Measurements from ENCODE around the gene IGFBP6.
"Not testable (repeated sequence)": the region's sequence is repeated elsewhere in the genome, so short reads cannot be mapped to it uniquely, and the experiment has no call there.

The IGFBP6 gene

DNA sequence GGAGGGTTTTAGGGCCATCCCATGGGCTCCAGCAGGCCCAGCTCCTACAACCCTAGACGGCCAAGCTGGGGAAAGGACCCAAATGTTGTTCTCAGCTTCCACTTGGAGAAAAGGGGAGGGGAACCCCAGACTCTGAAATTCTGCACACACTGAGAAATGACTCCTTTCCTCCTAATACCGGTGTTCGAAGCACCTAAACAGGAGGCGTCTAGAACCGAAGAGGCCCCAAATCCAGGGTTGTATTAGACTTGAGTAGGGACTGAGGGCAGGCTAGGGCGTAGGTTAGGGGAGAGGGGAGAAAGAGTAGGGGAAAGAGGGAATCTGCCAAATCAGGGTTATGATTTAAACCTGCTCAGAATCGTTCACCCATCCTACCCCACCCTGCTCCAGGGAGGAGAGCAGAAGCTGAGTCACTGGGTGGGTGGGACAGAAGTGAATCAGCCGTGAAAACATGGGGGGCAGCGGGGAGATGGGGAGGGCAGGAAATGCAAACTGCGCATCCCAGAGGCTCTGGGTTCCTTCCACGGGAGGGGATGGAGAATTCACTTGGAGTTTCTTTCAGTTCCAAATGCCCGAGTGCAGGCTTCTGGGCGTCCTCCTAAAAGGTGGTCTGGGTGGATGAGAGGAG lies 1.0 kb downstream of the IGFBP6 start:
- DNase-seq, result peak; percentile 59

DNA sequence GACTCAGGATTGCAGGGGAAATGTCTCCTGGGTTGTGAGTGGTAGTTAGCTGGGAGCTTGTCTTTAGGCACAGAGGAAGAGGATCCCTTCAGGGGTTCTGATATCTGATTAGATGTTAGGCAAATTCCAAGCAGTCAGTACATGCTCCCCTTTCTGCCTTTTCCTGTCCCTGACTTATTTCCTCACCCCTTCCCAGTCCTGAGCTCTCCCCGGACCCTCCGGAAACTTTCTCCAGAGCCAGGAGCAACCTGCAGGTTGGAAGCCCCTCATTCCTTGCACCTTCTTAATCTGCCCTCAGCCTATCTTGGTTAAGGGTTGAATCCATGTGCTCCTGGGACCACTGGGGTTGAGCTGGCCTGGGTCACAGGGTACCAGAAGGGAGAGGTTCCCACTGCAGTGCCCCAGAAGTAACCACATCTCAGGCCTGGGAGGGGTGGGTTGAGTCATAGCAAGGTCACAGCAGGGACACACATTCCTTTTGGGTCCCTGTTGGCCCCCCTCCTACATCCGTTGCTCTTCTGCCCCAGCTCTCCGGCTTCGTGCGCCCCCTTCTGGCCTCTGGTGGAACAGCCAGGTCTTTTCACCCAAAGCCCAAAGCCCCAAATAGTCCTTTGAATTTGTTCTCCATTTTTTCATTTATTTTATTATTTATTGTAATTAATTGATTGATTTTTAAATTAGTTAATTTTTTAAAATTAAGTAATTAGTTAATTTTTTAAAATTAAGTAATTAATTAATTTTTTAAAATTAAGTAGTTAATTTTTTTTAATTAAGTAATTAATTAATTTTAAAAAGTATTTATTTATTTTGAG lies 1.8 kb downstream of the IGFBP6 start:
- DNase-seq, result peak; percentile 94

DNA sequence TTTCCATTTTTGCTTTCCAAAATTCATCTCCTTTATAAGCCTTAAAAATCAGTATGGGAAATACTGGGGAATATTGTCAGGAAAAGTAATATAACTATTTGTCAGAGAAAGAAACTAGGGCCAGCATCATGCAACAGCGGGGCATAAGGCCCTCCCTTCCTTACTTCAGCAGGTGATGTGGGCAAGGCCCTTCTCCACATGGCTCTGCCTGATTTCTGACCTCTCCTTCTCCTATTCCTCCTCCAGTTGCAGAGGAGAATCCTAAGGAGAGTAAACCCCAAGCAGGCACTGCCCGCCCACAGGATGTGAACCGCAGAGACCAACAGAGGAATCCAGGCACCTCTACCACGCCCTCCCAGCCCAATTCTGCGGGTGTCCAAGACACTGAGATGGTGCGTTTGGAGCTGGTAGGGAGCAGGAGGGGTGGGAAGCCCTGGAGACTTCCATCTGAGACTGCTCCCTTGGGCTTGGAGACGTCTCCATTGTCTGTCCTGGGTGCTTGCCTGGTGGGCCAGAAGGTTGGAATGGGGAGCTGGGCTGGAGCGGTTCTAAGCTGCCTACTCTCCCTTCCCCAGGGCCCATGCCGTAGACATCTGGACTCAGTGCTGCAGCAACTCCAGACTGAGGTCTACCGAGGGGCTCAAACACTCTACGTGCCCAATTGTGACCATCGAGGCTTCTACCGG lies 3.1 kb downstream of the IGFBP6 start:
- DNase-seq, result no peak

DNA sequence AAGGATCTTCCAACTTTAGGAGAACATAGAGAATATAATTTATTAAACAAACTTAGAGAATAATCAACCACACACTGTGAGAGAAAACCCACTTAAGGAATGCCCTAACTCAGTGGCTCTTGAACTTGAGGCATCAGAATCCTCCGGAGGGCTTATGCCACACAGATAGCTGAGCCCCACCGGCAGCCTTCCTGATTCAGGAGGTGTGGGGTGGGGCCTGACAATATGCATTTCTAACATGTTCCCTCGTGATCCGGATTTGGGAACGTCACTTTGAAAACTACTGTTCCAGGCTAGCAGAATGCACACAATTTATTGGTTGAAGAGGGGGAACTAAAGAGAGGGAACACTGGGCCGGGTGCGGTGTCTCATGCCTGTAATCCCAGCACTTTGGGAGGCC lies 3.8 kb downstream of the IGFBP6 start:
- DNase-seq, result no peak

DNA sequence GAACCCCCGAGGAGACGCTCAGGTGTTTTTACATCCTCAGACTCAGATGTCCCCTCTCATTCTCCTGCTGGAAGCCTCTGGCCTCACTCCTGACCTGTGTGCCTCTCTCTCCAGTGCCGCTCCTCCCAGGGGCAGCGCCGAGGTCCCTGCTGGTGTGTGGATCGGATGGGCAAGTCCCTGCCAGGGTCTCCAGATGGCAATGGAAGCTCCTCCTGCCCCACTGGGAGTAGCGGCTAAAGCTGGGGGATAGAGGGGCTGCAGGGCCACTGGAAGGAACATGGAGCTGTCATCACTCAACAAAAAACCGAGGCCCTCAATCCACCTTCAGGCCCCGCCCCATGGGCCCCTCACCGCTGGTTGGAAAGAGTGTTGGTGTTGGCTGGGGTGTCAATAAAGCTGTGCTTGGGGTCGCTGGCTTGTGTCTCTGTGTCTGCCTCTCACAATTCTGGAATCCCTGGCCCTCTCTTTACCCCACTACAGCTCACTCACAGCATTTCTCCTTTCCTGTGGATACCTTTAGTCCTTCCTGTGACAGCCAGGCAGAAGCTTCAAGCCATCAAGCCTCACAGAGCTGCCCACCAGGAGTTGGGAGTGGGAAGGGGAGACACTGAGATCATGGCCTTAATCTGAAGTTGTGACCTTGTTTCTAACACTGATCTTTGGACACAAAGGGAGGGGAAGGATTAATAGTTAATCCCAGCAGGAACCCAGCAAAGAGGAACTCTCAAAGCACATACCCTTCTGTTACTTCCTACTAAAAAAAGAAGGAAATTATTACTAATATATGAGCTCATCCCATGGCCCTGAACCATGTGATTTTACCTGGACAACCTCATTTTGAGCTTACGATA lies 4.7 kb downstream of the IGFBP6 start:
- DNase-seq, result no peak

DNA sequence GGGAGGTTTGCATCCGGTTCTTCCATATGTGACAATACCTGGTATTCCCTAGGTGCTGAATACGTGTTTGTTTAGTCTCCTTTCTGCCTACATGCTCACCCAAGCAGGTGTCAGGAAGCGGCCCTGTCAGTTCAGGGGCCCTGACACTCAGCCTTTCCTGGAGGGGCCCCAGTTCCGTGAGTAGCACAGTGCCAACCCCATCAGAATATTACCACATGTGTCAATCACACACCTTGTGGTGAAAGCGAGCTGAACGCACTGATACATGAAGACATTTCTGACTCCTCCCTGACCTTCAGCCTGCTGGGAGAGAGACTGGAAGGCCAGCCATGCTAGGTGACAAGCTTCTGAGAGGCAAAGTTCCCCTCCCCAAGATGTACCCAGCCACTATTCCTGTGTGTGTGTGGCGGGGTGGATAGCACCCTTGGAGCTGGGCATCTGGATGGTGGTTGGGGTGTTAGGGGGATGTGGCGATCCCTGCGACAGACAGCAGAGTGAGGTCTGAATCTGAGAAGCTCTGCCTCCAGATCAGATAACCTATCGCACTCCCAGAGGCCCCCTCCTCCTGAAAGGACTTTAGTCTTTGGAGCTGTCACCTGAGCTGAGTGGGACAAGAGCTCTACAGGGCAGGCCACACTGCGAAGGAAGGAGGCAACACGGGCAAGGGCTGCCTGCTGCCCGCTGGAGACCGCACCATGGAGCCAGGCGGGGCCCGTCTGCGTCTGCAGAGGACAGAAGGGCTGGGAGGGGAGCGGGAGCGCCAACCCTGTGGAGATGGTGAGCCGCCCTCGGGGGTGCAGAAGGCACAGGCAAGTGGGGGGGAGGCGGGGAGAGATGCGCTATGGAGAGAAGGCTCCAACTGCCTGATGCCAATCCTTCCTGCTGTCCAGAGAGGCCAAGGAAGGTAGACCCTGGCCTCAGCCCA lies 5.7 kb downstream of the IGFBP6 start, which contains the start of gene SOAT2:
Gene SOAT2, plus strand, starts transcription at position 604 of the 925 bp plus-strand sequence. Its CDS starts 92 bp downstream, at position 696.
- no peak for DNase-seq

DNA sequence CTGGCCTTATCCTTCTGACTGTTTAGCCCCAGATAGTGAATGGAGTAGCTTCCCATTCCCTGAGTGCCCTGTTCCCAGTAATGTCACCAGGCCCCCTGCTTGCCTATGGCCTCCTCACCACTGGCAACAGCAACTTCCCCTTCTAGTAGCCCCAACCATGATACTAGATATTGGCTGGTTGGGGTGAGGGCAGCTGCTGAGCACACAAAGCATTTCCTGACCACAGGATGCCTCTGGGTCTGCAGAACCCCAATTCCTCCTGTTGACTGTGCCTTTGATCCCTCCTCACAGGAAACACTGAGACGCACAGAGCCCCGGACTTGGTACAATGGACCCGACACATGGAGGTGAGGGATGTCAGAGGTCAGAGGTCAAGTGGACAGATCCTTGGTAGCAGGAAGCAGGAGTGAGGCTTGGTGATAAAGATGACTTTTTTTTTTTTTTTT lies 6.4 kb downstream of the IGFBP6 start:
- DNase-seq, result no peak

DNA sequence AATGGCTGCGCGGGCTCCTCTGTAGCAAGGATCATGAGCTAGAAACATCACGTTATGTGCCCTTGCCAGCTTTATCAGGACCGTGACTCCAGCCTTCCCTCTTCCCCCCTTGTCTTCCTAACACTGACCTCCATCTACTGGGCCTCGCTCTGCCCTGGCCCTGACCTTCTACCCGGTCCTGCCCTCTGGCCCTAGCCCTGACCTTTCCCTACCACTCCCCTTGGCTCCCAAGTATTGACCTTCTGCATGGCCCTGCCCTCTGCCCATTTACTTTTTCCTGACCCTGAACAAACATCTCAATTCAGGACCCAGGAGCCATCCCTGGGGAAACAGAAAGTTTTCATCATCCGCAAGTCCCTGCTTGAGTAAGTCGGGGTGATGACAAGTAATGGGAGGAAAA lies 7.8 kb downstream of the IGFBP6 start:
- DNase-seq, result no peak

DNA sequence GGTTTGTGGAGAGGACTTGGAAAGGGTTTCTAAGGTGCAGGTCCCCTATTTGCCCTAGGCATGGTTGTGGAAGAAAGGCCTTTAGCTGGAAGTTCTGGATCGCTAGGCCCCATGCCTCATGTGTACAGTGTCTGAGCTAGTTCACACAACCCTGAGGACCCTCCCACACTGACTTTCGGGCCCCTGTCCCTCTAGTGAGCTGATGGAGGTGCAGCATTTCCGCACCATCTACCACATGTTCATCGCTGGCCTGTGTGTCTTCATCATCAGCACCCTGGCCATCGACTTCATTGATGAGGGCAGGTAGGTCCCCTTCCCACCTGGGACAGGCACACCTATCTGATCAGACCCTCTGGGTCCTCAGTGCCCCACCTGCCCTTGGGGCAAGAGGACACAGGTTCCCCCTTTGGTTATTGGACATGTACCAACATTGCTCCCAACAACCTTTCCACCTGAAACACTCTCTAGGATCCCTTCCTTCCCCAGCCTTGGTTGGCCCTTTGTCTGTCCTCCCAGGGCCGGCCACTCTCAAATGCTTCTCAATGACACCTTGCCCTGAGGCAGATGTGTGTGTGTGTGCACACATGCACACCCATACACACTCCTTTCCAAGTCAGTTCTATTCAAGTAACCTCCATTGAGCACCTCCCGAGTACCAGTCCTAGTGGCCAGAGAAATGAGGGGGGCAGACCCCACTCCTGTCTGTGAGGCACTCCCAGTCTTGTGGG lies 8.4 kb downstream of the IGFBP6 start:
- DNase-seq, result no peak

DNA sequence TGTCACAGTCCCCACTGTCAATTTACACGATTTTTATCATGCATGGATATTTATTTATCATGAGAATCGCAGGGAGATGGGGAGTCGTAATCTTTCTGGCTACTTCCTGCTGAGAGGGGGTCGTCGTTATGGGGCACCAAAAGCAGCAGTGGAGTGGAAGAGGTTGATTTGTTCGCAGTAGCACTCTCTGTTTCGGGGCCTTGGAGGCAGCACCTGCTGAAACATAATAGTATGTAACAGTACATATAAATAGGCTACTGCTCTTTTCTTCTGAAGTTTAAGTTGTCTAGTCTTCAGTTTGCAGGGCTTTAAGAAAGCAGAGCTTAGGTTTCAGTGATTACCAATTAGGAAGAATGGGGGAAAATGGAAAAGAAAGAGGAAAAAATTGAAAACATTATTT lies 9.7 kb downstream of the IGFBP6 start:
- DNase-seq, result no peak

DNA sequence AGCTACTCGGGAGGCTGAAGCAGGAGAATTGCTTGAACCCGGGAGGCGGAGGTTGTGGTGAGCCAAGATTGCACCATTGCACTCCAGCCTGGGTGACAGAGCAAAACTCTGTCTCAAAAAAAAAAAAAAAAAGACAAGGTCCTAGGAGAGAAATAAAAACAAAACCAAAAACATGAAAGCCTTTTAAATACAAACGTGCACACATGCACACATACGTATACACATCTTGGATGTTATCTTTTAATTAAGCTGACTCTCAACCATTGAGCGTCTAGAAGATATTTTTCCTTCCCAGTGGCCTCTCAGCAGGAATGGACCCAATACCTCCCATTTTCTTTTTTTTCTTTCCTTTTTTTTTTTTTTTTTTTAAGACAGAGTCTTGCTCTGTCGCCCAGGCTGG lies 15.0 kb downstream of the IGFBP6 start:
- not testable (repeated sequence) for DNase-seq

DNA sequence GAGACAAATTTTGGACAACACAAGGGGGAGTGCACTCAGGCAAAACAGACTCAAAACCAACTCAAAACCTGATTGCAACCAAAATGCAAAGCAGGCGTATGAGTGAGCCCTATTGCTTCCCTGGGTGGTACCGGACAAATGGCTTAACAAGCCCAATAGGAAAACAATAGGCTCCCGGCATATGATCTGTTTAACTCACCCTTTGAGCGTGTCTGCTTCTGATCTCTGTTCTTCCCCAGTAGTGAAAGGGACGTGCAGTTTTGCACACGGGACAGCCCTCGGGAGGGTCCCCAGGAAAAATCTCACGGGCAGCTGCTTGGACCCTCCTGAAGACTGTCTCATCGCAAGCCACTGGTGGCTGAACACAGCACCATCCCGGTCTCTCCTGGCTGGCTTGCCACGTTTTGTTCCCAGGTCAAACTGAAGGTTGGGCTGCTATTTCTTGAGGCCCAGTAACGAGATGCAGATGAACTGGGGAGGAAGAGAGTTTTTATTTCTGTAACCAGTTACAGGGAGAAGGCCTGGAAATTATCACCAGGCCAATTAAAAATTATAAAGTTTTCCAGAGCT lies 15.8 kb downstream of the IGFBP6 start:
- no peak for DNase-seq

DNA sequence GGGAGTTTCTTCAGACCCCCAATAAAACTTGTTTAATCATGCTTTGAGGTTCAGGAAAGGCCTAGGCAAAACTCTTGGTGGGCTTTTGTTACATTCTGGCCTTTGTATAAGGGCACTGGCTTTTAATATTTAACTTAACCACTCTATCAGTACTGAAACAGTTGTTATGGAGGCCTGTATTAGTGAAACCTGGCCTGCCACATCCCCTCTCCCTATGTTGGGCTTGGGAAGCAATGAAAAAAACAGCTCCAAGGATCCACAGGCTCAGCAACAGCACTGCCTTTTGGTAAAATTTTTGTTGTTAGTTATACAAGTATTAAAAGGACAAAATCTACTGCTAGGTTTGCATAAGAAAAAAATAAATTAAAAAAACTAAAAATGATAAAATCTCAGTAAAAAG lies 16.5 kb downstream of the IGFBP6 start:
- no peak for DNase-seq

DNA sequence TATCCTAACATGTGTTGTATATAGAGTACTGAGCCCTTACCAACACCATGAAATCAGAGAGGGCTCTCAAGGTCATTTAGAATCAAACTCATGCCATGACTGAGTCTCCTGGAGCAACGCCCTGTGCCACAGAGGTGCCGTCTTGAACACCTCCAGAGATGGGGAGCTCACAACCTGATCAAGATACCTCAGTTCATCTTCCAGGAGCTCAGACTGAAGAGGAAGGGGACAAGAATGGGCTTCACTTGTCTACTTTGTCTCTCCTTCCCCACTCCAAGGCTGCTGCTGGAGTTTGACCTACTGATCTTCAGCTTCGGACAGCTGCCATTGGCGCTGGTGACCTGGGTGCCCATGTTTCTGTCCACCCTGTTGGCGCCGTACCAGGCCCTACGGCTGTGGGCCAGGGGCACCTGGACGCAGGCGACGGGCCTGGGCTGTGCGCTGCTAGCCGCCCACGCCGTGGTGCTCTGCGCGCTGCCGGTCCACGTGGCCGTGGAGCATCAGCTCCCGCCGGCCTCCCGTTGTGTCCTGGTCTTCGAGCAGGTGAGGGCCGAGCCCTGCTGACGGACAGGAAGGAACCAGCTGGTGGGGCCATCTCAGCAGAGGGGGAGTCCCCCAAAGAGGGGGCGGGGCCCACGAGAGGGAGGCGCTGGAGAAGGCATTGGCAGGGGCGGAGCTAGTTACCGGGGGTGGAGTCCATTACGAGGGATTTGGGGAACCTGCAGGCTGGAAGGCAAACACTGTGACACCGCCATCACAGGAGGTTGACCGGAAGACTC lies 17.8 kb downstream of the IGFBP6 start:
- no peak for DNase-seq

DNA sequence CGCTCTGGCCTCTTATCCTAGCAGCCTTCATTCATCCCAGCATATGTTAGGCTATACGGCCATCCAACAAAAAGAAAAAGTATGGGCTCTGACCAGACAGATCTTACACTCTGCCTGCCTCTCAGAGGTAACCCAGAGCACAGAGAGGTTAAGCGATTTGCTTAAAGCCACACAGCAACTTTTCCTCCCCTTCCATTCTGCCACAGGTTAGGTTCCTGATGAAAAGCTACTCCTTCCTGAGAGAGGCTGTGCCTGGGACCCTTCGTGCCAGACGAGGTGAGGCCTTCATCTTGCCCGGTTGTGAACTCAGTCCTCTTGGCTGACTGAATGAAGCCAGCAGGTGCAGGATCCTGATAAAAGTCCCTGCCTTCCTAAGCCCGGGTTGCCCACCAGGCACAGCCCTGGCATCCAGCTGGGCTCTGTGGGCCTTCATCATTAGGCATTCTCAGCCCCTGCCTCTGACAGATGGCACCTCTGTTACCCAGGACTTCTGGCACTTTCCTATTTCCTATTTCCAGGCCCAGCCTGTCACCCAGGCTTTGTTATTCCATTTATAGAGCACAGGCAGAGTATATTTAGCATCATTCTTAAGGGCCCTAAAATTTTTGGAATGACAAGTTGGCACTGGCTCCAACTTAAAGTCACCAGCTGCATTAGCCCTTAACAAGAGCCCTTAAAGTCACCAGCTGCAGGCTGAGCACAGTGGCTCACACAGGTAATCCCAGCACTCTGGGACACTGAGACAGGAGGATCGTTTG lies 18.6 kb downstream of the IGFBP6 start:
- no peak for DNase-seq

DNA sequence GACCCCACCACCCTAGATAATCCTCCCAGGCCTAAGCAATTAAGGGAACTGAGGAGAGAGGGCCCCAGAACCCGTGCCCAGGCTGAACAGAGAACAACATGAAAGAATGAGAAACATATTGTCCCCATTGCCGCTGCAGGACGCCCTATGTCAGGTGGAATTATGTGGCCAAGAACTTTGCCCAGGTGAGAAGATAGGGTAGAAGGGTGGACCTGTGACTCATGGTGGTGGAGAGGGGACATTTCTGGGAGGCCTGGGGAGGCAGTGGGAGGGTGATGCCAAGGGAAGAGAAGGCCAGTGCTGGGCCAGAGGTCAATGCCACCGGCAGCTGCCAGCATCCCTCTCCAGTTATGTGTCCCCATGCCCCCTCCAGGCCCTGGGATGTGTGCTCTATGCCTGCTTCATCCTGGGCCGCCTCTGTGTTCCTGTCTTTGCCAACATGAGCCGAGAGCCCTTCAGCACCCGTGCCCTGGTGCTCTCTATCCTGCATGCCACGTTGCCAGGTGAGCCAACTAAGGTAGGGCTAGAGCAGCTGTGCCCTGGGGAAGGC lies 21.4 kb downstream of the IGFBP6 start:
- no peak for DNase-seq

DNA sequence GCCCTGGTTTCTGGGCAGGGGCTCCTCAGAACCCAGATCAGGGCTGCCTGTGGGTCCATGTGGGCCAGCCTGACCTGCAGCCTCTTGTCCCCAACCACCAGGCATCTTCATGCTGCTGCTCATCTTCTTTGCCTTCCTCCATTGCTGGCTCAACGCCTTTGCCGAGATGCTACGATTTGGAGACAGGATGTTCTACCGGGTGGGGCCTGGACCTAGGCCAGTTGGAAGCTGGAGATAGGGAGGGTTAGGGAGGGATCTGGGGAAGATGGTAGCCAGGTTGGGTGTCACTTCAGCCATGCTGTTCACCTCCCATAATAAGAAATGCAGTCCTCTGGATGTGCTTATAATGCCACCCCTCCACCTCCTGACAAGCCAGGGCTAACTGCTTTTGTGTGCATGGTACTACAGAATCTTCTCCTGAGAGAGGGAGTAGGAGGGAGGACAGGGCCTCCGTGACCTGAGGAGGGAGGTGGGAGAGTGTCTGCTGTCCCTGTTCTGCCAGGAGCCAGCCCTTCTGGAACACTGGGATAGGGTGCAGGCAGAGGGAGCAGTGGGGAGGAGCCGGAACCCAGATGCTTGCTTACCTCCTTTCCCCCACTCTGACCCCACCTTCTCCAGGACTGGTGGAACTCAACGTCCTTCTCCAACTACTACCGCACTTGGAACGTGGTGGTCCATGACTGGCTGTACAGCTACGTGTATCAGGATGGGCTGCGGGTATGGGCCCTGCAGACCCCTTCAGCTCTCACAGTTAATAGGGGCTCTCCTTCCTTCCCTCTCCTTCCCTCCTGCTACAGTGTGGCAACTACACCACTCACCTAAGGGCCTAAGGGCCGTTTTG lies 23.4 kb downstream of the IGFBP6 start:
- DNase-seq, result no peak
